K562 (cell line): ENCODE data around the gene VPS13D. TPM values are rescaled to one million over a fixed set of nuclear protein-coding genes. Genes with fewer than 3 reads are reported as not detected.

Source experiments
- BRD4 ChIP-seq: fragments of 200-600 bp; sonication (generic); IDR thresholded peaks from 2 replicates; pipeline ENCODE4 v1.6.1; 2017; ENCODE audit warnings: inconsistent platforms
- HDAC2 ChIP-seq: fragments of 450-650 bp; IDR thresholded peaks from 2 replicates; pipeline ENCODE4 v1.6.1; 2016; ENCODE audit warnings: mild to moderate bottlenecking
- HMGN3 ChIP-seq: IDR thresholded peaks from 2 replicates; pipeline ENCODE4 v1.6.1; 2011; ENCODE audit warnings: borderline replicate concordance, low read depth, mild to moderate bottlenecking, mixed read lengths, low read length; ENCODE audit not compliant: insufficient read length; ENCODE audit errors: extremely low read depth
- KDM4B ChIP-seq, 2 experiments: fragments of 450-650 bp in 1 of 2; sonication (generic) in 1 of 2; IDR thresholded peaks; 2 replicates each; pipeline ENCODE4 v1.6.1; 2016 to 2017; ENCODE audit warnings: borderline replicate concordance in 2 of 2, antibody characterized with exemption in 1 of 2, low read depth in 1 of 2, mild to moderate bottlenecking in 1 of 2
- MXD1 ChIP-seq: fragments of 250-450 bp; sonication (Bioruptor Pico); IDR thresholded peaks from 2 replicates; pipeline ENCODE4 v1.8.0; 2021; ENCODE audit warnings: borderline replicate concordance, mild to moderate bottlenecking, moderate library complexity; ENCODE audit not compliant: poor library complexity, severe bottlenecking
- NBN ChIP-seq: fragments of 450-650 bp; IDR thresholded peaks from 2 replicates; pipeline ENCODE4 v1.6.1; 2016; ENCODE audit warnings: low read depth, mild to moderate bottlenecking
- POLR2AphosphoS5 ChIP-seq: IDR thresholded peaks from 2 replicates; pipeline ENCODE4 v1.6.1; 2011; ENCODE audit warnings: mild to moderate bottlenecking, low read depth, low read length, moderate library complexity; ENCODE audit not compliant: control insufficient read depth, insufficient read depth
- RREB1 ChIP-seq: fragments of 250-450 bp; sonication (Bioruptor Pico); IDR thresholded peaks from 2 replicates; pipeline ENCODE4 v1.4.0; 2020
- TCF3 ChIP-seq: sonication (generic); formaldehyde crosslinking; IDR thresholded peaks from 2 replicates; pipeline ENCODE4 v1.4.0; 2020; ENCODE audit warnings: mild to moderate bottlenecking, missing genetic modification reagents
- polyA plus RNA-seq, 8 experiments: library from polyadenylated mRNA; depleted of rRNA in 4 of 8; stranded (reverse) in 5 of 8; unstranded in 3 of 8; fragments of >200 nt; fragmentation: Nextera tagmentation in 2 of 8; fragmentation: Illumina TruSeq in 1 of 8; extraction: Ambion mirVana in 2 of 8; extraction: Trizol in 1 of 8; gene quantifications; 2 replicates each; pipeline versions ENCODE4 v1.2.1 to v1.2.3, GENCODE V29; 2011 to 2014; ENCODE audit warnings: inconsistent platforms in 1 of 8, missing spikeins in 1 of 8
- total RNA-seq, 7 experiments: library from RNA; depleted of rRNA in 6 of 7; stranded (reverse); fragments of >200 nt in 6 of 7; fragmentation: Illumina TruSeq in 2 of 7; extraction: Trizol in 2 of 7; gene quantifications; 2 replicates each; pipeline versions ENCODE4 v1.2.1 to v1.2.3, GENCODE V29; 2011 to 2021; ENCODE audit warnings: low replicate concordance in 1 of 7
- TF ChIP-seq, protein P1 (sequence below): fragments of 250-450 bp; sonication (Bioruptor Pico); IDR thresholded peaks from 2 replicates; pipeline ENCODE4 v1.5.0; 2021; ENCODE audit warnings: mild to moderate bottlenecking, moderate library complexity

The VPS13D gene
- total and polyA plus RNA-seq, 9 of the 15 experiments (the other 6 are each of a cell fraction or from before 2014, with no cell fraction given), result 6.1 to 51.5 (median 38.5) TPM

- TF ChIP-seq RREB1 (CRISPR knock-in tag), result no peak
- TF ChIP-seq TCF3, result no peak
- TF ChIP-seq NBN, result no peak
- no peak for TF ChIP-seq MXD1
- TF ChIP-seq KDM4B (IDR thresholded peaks at IDR 0.05; ENCODE audit: borderline replicate concordance in 2 of 2, low read depth in 1 of 2), result no peak
- TF ChIP-seq POLR2AphosphoS5, result no peak
- no peak for TF ChIP-seq BRD4
- TF ChIP-seq HMGN3, result no peak
- TF ChIP-seq, protein P1, sequence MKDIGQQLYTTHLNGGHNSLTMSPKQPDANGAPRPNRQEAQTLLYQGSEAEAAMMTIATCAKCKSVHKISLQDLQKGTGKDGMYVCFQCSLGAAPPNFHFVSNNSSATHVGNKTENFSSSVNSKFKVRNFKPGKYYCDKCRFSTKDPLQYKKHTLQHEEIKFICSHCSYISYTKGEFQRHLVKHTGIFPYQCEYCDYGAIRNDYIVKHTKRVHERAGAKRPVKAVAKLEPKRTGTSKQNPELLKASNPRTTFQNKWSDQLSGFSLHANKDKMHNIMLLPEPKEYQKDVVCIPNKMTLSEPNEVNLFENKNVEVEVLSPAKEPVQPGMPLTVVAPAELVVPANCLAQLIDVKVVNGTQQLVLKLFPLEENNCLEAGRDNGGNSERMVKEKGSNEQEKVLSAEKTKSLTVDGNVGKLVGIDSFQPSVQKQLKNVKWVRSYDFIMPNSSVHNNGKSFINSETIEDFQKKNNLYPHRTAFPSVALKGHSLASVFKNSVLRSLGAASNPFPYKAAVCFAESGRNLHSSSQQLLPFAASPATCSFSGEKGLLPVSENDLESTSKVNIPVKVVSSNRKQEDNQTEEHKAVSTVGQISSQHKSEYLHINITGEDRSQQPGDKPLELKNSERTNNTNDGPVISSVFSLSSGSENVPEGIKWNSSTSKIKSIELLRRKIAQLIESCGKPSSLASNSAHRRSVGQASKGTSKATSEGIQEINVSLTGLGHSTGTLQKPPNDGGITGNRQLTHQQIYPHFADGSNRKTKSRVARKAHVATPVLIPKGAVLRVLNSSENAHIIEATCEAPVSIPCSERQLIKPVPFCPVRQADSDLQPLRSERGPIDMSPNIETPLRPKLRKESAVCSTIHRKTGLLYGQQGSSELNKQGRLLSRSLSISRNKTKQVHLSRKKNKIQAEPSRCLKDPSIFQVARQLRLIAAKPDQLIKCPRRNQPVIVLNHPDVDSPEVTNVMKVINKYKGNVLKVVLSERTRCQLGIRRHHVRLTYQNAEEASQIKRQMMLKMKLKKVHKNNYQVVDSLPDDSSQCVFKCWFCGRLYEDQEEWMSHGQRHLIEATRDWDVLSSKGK (CRISPR knock-in tag), result no peak
- no peak for TF ChIP-seq HDAC2
Measured at GRCh38 chr1:12302798-12303447, 73.1 kb downstream of the VPS13D start (continued).
